HFFc6 (cell line): ENCODE data around the gene NARS2. TPM values are rescaled to one million over a fixed set of nuclear protein-coding genes. Genes with fewer than 3 reads are reported as not detected.

Experiments used
- DNase-seq: peaks from one replicate; pipeline ENCODE4 v3.0.0-alpha.2; 2018
- H3K27ac Mint-ChIP-seq: 2 replicates; pipeline ENCODE4 v1.8.0; 2020; ENCODE audit warnings: mild to moderate bottlenecking, mixed read lengths
- H3K27me3 Mint-ChIP-seq: 2 replicates; pipeline ENCODE4 v1.8.0; 2021; ENCODE audit warnings: mild to moderate bottlenecking, moderate library complexity, mixed read lengths; ENCODE audit not compliant: insufficient read depth
- H3K36me3 Mint-ChIP-seq: 2 replicates; pipeline ENCODE4 v1.8.0; 2021; ENCODE audit warnings: low read depth, mixed read lengths
- H3K4me1 Mint-ChIP-seq: 2 replicates; pipeline ENCODE4 v1.8.0; 2020; ENCODE audit warnings: low read depth, mixed read lengths
- H3K4me3 Mint-ChIP-seq: 2 replicates; pipeline ENCODE4 v1.8.0; 2020; ENCODE audit warnings: mild to moderate bottlenecking, moderate library complexity, mixed read lengths
- H3K9me3 Mint-ChIP-seq: 2 replicates; pipeline ENCODE4 v1.8.0; 2020; ENCODE audit warnings: mild to moderate bottlenecking, mixed read lengths
- CTCF ChIP-seq: fragments of 200-600 bp; sonication (generic); IDR thresholded peaks from 2 replicates; pipeline ENCODE4 v1.5.0; 2021; ENCODE audit warnings: antibody characterized with exemption, mild to moderate bottlenecking
- total RNA-seq, 6 experiments: library from RNA; stranded (reverse); fragmentation: NEBNext Ultra II Directional; extraction: Animal tissue kit (Norgen Biotek cat#: 25700); gene quantifications; 2 replicates in 1 of 6; 3 replicates in 5 of 6; pipeline ENCODE4 v1.2.3, GENCODE V29; 2021

NARS2 gene
- total RNA-seq, 6 experiments from 2014 or later = 8.7 to 11.6 (median 10.3) TPM

DNA sequence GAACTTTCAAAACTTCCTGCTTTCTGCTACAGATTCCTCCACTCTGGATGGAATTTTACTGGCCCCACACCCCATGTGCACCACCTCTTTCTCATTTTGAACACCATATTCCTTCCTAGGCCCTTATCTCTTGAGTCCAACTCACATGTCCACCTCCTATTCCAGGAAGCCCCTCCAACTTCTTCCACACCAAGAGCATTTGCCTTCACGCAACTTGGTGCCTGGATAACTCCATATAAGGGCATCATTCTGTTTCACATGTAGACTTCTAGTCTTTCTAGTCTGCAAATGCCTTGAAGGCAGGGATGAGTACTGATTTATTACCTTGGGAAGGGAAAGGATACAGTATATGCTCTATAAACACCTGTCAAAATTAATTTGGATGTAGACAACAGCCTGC lies 174.5 kb downstream of the NARS2 start:
- Mint-ChIP-seq H3K9me3 (no peaks in the 10 kb centered on the region), H3K4me1 (peaks cover 19% of the 10 kb centered on the region), H3K27ac (peak overlapping the region; percentile 6), H3K27me3 (no peaks in the 10 kb centered on the region), H3K36me3 (no peaks in the 10 kb centered on the region), H3K4me3 (no peak overlapping the region)
- no peak for TF ChIP-seq CTCF
- DNase-seq = no peak

DNA sequence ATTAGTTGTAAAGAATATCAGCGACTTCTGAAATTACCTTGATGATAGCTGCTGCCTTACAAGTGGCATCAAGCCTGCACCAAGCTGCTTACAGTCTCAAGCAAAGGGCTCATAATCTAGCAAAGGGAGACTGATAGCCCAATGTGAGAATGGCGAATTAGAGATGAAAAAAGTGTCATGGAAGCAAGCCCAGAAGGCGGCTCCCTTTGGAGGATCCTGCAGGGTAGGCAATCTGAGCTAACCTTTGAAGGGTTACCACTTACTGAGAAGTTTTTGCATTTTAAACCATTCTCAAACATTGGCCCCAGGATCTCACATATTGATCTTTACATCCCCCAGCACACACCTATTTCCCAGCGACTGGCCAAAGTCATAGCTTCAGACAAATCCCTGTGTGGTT lies 175.5 kb downstream of the NARS2 start:
- Mint-ChIP-seq H3K4me1 (peaks cover 19% of the 10 kb centered on the region), H3K4me3 (no peak overlapping the region), H3K27ac (no peak overlapping the region), H3K36me3 (no peaks in the 10 kb centered on the region), H3K9me3 (no peaks in the 10 kb centered on the region), H3K27me3 (no peaks in the 10 kb centered on the region)
- no peak for TF ChIP-seq CTCF
- DNase-seq = no peak

DNA sequence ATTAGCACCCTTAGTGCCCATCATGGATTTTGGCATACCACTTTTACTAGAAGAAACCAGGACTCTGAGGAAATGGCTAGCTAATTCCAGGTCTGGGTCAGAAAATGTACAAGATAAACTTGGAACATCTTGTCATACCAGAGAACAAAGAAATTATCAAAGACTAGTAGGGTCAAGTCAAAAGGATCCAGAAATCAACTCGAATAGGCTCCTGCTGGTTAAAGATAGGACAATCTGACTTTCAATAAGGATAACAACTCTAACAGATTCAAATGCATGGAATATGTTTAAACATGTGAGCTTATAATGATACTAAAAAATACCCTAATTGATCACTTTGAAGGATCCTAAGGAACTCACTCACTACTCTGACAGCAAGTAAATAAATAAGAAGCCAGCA lies 175.9 kb downstream of the NARS2 start:
- Mint-ChIP-seq H3K4me3 (no peak overlapping the region), H3K27me3 (no peaks in the 10 kb centered on the region), H3K36me3 (no peaks in the 10 kb centered on the region), H3K4me1 (peaks cover 15% of the 10 kb centered on the region), H3K27ac (no peak overlapping the region), H3K9me3 (no peaks in the 10 kb centered on the region)
- DNase-seq = no peak
- TF ChIP-seq CTCF = no peak

- TF ChIP-seq CTCF = no peak
- Mint-ChIP-seq H3K4me3 (no peak overlapping the region), H3K4me1 (peaks cover 15% of the 10 kb centered on the region), H3K27ac (no peak overlapping the region), H3K36me3 (no peaks in the 10 kb centered on the region), H3K9me3 (no peaks in the 10 kb centered on the region), H3K27me3 (no peaks in the 10 kb centered on the region)
- no peak for DNase-seq
Observed at GRCh38 chr11:78397398-78397797, 177.3 kb downstream of the NARS2 start.

- no peak for TF ChIP-seq CTCF
- Mint-ChIP-seq H3K4me3 (no peak overlapping the region), H3K4me1 (peaks cover 14% of the 10 kb centered on the region), H3K36me3 (no peaks in the 10 kb centered on the region), H3K27me3 (no peaks in the 10 kb centered on the region; the same call in 1 of the 2 replicates), H3K9me3 (no peaks in the 10 kb centered on the region), H3K27ac (no peak overlapping the region)
- DNase-seq = no peak
Observed at GRCh38 chr11:78395597-78395996, 179.1 kb downstream of the NARS2 start.

DNA sequence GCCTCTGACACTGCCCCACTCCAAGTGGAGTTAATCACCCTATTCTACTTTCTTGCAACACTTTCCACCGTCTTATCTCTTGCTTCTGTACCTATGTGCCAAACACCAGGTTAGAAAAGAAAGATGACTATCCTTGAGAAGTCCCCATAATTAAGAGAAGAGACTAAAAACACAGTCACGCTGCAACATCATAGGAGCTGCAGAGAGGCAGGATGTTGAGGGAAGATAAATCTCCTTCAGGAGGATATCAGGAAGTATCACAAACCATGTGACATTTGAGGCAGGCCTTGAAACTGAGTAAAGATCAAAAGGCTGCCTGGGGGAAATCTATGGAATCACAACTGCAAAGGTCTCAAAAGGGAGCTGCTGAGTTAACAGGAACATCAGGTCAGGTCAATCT lies 181.8 kb downstream of the NARS2 start:
- Mint-ChIP-seq H3K27me3 (no peaks in the 10 kb centered on the region; the same call in 1 of the 2 replicates), H3K27ac (no peak overlapping the region), H3K4me1 (peaks cover 5% of the 10 kb centered on the region), H3K4me3 (no peak overlapping the region), H3K9me3 (no peaks in the 10 kb centered on the region), H3K36me3 (no peaks in the 10 kb centered on the region)
- DNase-seq = no peak
- no peak for TF ChIP-seq CTCF
